ENCODE data around the gene HSDL1.

The HSDL1 gene

DNA sequence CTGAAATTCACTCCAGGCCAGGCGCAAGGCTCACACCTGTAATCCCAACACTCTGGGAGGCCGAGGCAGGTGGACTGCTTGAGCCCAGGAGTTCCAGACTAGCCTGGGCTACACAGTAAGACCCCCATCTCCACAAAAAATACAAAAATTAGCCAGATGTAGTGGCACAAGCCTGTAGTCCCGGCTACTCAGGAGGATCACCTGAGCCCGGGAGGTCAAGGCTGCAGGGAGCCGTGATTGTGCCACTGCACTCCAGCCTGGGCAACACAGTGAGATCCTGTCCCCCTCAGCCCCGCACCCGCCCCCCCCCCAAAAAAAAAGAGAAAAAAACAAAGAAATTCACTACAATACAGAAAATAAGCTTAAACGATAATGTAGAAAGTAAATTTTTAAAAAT, 59.7 kb downstream of the HSDL1 start:
- in situ Hi-C loops (cut with MboI; ENCODE audit: low sequenced_read_pairs) = no loop called here

DNA sequence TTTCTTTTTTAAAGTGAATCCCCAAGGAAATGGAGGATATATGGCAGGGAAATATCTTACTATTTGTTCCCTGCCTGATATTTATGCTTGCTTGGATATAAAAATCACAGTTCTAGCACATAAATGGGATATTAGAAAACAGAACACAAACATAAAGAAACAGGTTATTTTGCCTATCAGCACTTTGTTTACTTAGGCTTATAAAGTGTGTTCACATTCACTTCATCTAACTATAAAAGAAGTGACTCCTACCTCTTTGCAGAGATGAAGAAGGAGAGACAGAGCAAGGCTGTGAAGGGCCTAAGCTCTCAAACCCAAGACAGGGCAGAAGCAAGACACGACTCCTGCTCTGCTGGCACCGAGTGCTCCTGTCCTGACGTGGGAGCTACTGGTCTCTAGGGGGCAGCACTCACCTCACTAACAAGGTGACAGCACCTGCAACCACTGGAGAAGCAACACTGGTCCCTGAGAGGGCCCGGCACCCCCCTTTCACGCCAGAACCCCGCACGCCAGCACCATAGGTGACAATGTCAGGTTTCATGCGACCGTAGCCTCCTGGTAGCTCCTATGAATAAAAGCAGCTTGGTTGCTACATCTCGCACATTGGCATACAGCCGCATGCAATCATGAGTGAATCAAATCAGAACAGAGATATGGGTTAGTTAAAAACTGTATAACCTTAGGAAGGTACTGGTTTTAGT, 60.3 kb downstream of the HSDL1 start:
- in situ Hi-C loops (cut with MboI; ENCODE audit: low sequenced_read_pairs) = no loop called here

- in situ Hi-C loops (cut with MboI; ENCODE audit: low sequenced_read_pairs) = no loop called here
Observed at GRCh38 chr16:84082835-84083569, 62.0 kb downstream of the HSDL1 start.

GRCh38 chr16:84082110-84082509, 62.9 kb downstream of the HSDL1 start:
- in situ Hi-C loops (cut with MboI; ENCODE audit: low sequenced_read_pairs) = no loop called here

GRCh38 chr16:84081446-84081989, 63.5 kb downstream of the HSDL1 start:
- in situ Hi-C loops (cut with MboI; ENCODE audit: low sequenced_read_pairs) = no loop called here

DNA sequence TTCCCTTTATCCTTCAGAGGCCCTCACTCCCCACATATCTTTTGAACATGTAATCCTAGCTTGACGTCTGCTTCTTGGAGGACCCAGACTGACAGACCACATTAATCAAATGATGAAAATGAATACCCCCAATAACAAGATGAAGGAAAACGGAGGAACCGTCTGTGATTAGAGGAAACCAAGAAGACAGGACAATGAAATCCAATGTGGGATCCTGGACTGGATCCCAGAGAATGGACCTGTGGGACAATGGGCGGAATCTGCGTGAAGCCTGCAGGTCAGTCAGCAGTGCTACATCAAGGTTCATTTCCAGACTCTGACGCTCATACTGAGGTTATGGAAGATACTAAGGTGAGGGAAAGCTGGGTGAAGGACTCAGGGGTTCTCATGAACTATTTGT, 64.2 kb downstream of the HSDL1 start:
- in situ Hi-C loops (cut with MboI; ENCODE audit: low sequenced_read_pairs) = no loop called here

- in situ Hi-C loops (cut with MboI; ENCODE audit: low sequenced_read_pairs) = no loop called here
Observed at GRCh38 chr16:84080378-84080777, 64.6 kb downstream of the HSDL1 start.

GRCh38 chr16:84079664-84080063, 65.3 kb downstream of the HSDL1 start:
- in situ Hi-C loops (cut with MboI; ENCODE audit: low sequenced_read_pairs) = no loop called here

DNA sequence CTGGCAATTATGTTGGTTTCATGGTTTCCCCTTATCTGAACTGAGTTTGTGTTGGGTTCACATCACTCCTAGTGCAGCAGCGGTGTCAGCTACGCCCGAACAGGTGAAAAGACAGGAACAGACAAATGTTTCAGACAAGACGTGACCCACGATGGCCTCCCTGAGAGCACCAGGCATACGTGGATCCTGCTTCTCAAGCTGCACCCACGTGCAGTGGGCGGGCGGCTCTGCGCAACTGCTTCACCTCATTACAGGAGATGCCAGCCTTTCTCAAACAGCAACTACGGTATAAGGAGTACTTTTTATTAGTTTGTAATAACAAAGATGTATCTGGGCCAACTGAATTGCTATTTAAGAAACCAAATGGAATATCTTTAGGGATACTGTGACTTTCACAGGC, 69.6 kb downstream of the HSDL1 start:
- in situ Hi-C loops (cut with MboI; ENCODE audit: low sequenced_read_pairs) = no loop called here

DNA sequence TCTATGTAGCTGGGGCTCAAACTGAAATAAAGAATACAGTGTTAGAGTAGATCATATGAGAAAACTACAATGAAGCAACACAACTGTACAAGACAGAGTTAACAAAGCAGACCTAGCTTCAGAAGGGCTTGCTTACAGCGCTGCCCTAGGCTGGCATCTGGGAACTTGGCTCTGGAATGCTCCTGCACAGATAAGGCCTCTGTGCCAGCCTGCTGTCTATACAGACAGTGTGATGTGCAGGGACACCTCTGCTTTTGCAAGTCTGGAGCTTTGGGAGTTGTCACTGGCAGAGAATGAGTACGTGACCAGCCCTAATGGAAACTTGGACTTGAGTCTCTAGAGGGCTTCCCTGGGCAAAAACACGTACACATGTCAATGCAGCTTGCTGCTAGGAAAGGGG, 70.3 kb downstream of the HSDL1 start:
- in situ Hi-C loops (cut with MboI; ENCODE audit: low sequenced_read_pairs) = loop anchor here (25.0 kb wide), 1 partner anchor 413 kb away; no protein-coding TSS in a partner anchor

Data from HL-60/S4 treated with retinoic acid at 250 ng/mL for 4 days and 3 days (cell line).